Stimulated activated CD4-positive, alpha-beta T cell treated with anti-CD3 and anti-CD28 coated beads, Interleukin-12 subunit alpha, Interleukin-12 subunit beta, amount 100 ng/mL, for 24 hours (primary cell): ENCODE results near the gene CAMK1D.
"Not testable (repeated sequence)": the region's sequence is repeated elsewhere in the genome, so short reads cannot be mapped to it uniquely, and the experiment has no call there.

Experiments
- DNase-seq, 2 experiments: peaks; one replicate each; pipeline ENCODE4 v3.0.0-alpha.2; 2020; ENCODE audit warnings: low read depth in 2 of 2

The CAMK1D gene

GRCh38 chr10:12848439-12849173 is 499.3 kb downstream of the CAMK1D start:
- DNase-seq, result no peak

- no peak for DNase-seq
Observed at GRCh38 chr10:12849319-12850181, 500.2 kb downstream of the CAMK1D start.

GRCh38 chr10:12852687-12853086 is 503.3 kb downstream of the CAMK1D start:
- no peak for DNase-seq

- DNase-seq, result no peak
Observed at GRCh38 chr10:12854988-12855387, 505.6 kb downstream of the CAMK1D start.

- no peak for DNase-seq
Observed at GRCh38 chr10:12862459-12862858, 513.1 kb downstream of the CAMK1D start.

- DNase-seq, result not testable (repeated sequence)
Observed at GRCh38 chr10:12865515-12865914, 516.2 kb downstream of the CAMK1D start.

GRCh38 chr10:12868229-12868628 is 518.9 kb downstream of the CAMK1D start:
- DNase-seq, result no peak

- no peak for DNase-seq
Observed at GRCh38 chr10:12869427-12869826, 520.1 kb downstream of the CAMK1D start.

- no peak for DNase-seq
Observed at GRCh38 chr10:12872577-12872976, 523.2 kb downstream of the CAMK1D start.

GRCh38 chr10:12873172-12873571 is 523.8 kb downstream of the CAMK1D start:
- DNase-seq, result no peak

GRCh38 chr10:12874501-12874900 is 525.2 kb downstream of the CAMK1D start:
- DNase-seq, result no peak

- no peak for DNase-seq
Observed at GRCh38 chr10:12875100-12875499, 525.8 kb downstream of the CAMK1D start.

- DNase-seq, result no peak
Observed at GRCh38 chr10:12876266-12876665, 526.9 kb downstream of the CAMK1D start.

- DNase-seq, result no peak
Observed at GRCh38 chr10:12877150-12877549, 527.8 kb downstream of the CAMK1D start.

- no peak for DNase-seq
Observed at GRCh38 chr10:12880423-12880822, 531.1 kb downstream of the CAMK1D start.

GRCh38 chr10:12884851-12885250 is 535.5 kb downstream of the CAMK1D start:
- no peak for DNase-seq
